Tibial nerve (tissue), 4 donors: Measurements from ENCODE around the gene CLDN1.

ENCODE experiments used
- EP300 ChIP-seq, 2 donors: sonication (generic); formaldehyde crosslinking; IDR thresholded peaks; one replicate each; pipeline ENCODE4 v1.6.1; 2017; ENCODE audit warnings: antibody characterized with exemption in 2 of 2, mild to moderate bottlenecking in 1 of 2
- POLR2A ChIP-seq, 2 donors: fragments of 450-650 bp; IDR thresholded peaks; one replicate each; pipeline ENCODE4 v1.6.1; 2017; ENCODE audit warnings: antibody characterized with exemption in 2 of 2, mild to moderate bottlenecking in 2 of 2, moderate library complexity in 2 of 2
- TF ChIP-seq, protein P1 (sequence below), 5 experiments: fragments of 200-600 bp in 3 of 5; fragments of 450-650 bp in 2 of 5; sonication (generic) in 3 of 5; IDR thresholded peaks; one replicate each; pipeline ENCODE4 v1.5.1; 2016 to 2019; ENCODE audit warnings: antibody characterized with exemption in 5 of 5, mild to moderate bottlenecking in 3 of 5, moderate library complexity in 2 of 5

DNA sequence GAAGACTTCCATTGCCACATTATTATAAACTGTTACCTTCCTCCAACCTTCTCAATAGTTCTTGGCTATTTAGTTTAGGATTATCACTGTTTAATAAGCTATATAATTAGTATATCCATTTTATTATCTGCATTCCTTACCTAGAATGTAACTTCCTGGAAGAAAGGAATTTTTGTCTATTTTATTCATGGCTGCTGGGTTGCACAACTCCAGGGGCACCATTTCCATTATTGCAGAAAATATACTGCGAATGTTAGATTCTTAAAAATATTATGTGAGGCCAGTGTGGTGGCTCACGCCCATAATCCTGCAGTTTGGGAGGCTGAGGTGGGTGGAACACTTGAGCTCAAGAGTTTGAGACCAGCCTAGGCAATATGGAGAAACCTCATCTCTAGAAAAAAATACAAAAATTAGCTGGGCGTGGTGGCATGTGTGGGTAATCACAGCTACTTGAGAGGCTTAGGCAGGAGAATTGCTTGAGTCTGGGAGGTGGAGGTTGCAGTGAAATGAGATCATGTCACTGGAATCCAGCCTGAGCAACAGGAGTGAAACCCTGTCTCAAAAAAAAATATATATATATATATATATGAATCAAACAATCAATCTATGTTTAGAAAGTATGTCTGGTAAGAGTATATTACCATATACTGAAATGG is 19.9 kb downstream of the CLDN1 start:
- TF ChIP-seq, protein P1, sequence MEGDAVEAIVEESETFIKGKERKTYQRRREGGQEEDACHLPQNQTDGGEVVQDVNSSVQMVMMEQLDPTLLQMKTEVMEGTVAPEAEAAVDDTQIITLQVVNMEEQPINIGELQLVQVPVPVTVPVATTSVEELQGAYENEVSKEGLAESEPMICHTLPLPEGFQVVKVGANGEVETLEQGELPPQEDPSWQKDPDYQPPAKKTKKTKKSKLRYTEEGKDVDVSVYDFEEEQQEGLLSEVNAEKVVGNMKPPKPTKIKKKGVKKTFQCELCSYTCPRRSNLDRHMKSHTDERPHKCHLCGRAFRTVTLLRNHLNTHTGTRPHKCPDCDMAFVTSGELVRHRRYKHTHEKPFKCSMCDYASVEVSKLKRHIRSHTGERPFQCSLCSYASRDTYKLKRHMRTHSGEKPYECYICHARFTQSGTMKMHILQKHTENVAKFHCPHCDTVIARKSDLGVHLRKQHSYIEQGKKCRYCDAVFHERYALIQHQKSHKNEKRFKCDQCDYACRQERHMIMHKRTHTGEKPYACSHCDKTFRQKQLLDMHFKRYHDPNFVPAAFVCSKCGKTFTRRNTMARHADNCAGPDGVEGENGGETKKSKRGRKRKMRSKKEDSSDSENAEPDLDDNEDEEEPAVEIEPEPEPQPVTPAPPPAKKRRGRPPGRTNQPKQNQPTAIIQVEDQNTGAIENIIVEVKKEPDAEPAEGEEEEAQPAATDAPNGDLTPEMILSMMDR (IDR thresholded peaks at IDR 0.05) = no peak
- TF ChIP-seq POLR2A (IDR thresholded peaks at IDR 0.05) = no peak
- TF ChIP-seq EP300 (IDR thresholded peaks at IDR 0.05) = no peak
